SK-N-SH treated with all-trans-retinoic acid at 6 μM for 48 hours (cell line): ENCODE measurements around the gene FATE1.

Experiments
- CSRNP3 ChIP-seq: fragments of 250-450 bp; sonication (Bioruptor Pico); IDR thresholded peaks from 2 replicates; pipeline ENCODE4 v1.5.1; 2021; ENCODE audit warnings: mild to moderate bottlenecking, moderate library complexity
- ZFP30 ChIP-seq: fragments of 450-650 bp; formaldehyde crosslinking; IDR thresholded peaks from 2 replicates; pipeline ENCODE4 v1.5.0; 2022; ENCODE audit warnings: mild to moderate bottlenecking, moderate library complexity
- ZNF70 ChIP-seq: fragments of 450-650 bp; formaldehyde crosslinking; IDR thresholded peaks from 2 replicates; pipeline ENCODE4 v1.5.0; 2020; ENCODE audit warnings: mild to moderate bottlenecking, moderate library complexity
- ZNF8 ChIP-seq: fragments of 450-650 bp; formaldehyde crosslinking; IDR thresholded peaks from 2 replicates; pipeline ENCODE4 v1.5.0; 2020; ENCODE audit warnings: mild to moderate bottlenecking, moderate library complexity

DNA sequence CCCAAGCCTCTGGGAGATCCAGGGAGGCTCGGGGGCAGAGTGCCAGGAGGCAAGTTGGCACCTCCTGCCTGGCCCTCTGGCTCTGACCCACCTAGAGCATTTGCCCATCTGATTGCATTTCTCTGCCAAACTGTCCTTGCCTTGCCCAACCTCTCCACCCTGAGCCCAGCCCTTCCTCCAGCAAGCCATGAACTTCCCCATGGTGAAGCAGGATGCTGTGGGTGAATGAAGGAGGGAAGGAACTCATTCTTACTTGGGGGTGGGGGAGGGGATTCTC, 9.4 kb downstream of the FATE1 start:
- TF ChIP-seq ZNF70 (CRISPR knock-in tag) = no peak
- no peak for TF ChIP-seq ZNF8 (CRISPR knock-in tag)
- TF ChIP-seq CSRNP3 (CRISPR knock-in tag) = no peak
- no peak for TF ChIP-seq ZFP30 (CRISPR knock-in tag)
